ENCODE results near the gene TMA7. TPM values are rescaled to one million over a fixed set of nuclear protein-coding genes. Genes with fewer than 3 reads are reported as not detected.

The TMA7 gene
- total and polyA plus RNA-seq, 2 of the 13 experiments (the other 11 are each of a cell fraction or from before 2014, with no cell fraction given) = 100 to 486 TPM

GRCh38 chr3:48439820-48440589 lies at the start of gene TMA7, which contains the start of gene CCDC51 (continued):
- TF ChIP-seq NFAT5 (CRISPR knock-in tag; IDR thresholded peaks at IDR 0.05) (no peak; the same call in none of the 2 replicates), HNRNPL (IDR thresholded peaks at IDR 0.05; ENCODE audit: low read depth, low read length) (peak; percentile 73; the same call in 1 of the 2 replicates), ZNF143 (CRISPR knock-in tag; IDR thresholded peaks at IDR 0.05) (no peak), ZNF33A (CRISPR knock-in tag; IDR thresholded peaks at IDR 0.05; ENCODE audit: borderline replicate concordance) (no peak), MIER2 (CRISPR knock-in tag; IDR thresholded peaks at IDR 0.05) (no peak), ZNF777 (CRISPR knock-in tag; IDR thresholded peaks at IDR 0.05) (peak; percentile 63), CSRNP1 (CRISPR knock-in tag; IDR thresholded peaks at IDR 0.05) (peak; percentile 66), KLF9 (CRISPR knock-in tag; IDR thresholded peaks at IDR 0.05; ENCODE audit: low read depth) (no peak), NFATC3 (CRISPR knock-in tag; IDR thresholded peaks at IDR 0.05) (no peak), ZNF549 (CRISPR knock-in tag; IDR thresholded peaks at IDR 0.05) (no peak), ATF5 (CRISPR knock-in tag; IDR thresholded peaks at IDR 0.05; ENCODE audit: low read depth) (peak; percentile 60; the same call in 1 of the 2 replicates), GATAD2A (CRISPR knock-in tag; IDR thresholded peaks at IDR 0.05) (peak; percentile 67), POLR2A (IDR thresholded peaks at IDR 0.05; ENCODE audit: insufficient read depth in 1 of 2, low read depth in 2 of 2, low read length in 2 of 2) (peak; percentile 79 to 86), GABPB1 (CRISPR knock-in tag; IDR thresholded peaks at IDR 0.05) (peak; percentile 99), ZNF770 (CRISPR knock-in tag; IDR thresholded peaks at IDR 0.05) (no peak), DMAP1 (CRISPR knock-in tag; IDR thresholded peaks at IDR 0.05) (peak; percentile 90), THAP8 (CRISPR knock-in tag; IDR thresholded peaks at IDR 0.05; ENCODE audit: borderline replicate concordance) (no peak), CEBPG (CRISPR knock-in tag; IDR thresholded peaks at IDR 0.05) (no peak), GFI1 (CRISPR knock-in tag; IDR thresholded peaks at IDR 0.05; ENCODE audit: borderline replicate concordance) (no peak; the same call in 1 of the 2 replicates), NR2F2 (IDR thresholded peaks at IDR 0.05; ENCODE audit: borderline replicate concordance, low read depth) (peak; percentile 19; the same call in 1 of the 2 replicates)
